ENCODE data around the gene NAV2. TPM values are rescaled to one million over a fixed set of nuclear protein-coding genes. Genes with fewer than 3 reads are reported as not detected.
"Not testable (repeated sequence)": the region's sequence is repeated elsewhere in the genome, so short reads cannot be mapped to it uniquely, and the experiment has no call there.

Gene NAV2
- total RNA-seq, 1 experiment from 2014 or later, result 8.8 TPM

DNA sequence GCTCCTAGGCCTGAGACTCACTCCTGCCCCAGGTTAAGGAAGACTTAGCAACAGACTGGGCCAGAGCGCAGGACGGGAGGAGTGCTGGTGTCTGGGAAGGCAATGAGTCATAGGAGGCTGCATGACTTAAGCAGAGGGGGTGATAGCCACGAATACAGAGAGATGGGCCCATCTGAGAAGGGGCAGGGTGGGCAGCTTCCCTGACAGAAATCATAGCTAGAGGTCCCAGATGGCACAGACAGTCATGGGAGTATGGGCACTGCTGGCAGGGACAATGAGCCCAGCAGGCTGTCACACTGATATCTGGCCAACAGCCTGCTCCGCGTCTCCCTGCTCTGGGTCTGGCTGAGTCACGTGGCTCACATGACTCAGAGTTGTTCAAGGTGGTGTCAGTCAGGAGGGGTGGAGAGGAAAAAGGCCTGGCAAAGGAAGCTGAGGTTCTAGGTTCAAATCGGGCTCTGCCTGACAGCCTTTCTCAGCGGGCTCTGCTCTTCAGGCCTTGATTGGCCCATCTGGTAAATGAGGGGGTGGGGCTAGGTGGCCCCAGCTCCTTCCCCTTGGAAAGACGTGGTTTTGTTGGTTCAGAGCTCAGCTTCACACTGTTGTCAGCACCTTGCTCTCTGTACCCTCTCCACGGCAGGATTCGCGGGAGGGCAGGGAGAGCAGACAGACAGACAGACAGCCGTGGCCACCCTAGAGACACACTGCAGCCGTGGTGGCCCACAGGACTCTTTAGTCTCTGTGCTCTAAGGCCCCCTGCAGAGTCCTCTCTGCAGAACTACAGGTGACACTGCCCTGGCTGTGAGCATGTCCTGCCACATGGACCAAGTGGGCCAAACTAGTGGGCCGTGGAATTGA lies 399.9 kb downstream of the NAV2 start:
- peak; percentile 96 for DNase-seq (ENCODE audit: low spot score)

DNA sequence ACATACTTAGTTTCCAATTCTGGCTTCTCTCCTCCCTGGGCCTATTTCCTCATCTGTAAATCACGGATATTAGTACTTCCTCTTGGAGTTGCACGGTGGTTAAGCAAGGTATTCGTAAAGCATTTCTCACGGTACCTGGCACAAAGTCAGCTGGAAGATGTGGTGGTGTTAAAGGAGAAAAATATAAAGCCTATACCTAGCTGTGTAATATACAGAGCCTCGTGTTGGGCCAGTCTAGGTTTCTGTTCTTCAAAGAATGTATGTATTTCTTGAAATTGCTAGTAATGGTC lies 400.5 kb downstream of the NAV2 start:
- no peak for DNase-seq (ENCODE audit: low spot score)

- no peak for DNase-seq (ENCODE audit: low spot score)
Observed at GRCh38 chr11:20114588-20114987, 402.0 kb downstream of the NAV2 start.

DNA sequence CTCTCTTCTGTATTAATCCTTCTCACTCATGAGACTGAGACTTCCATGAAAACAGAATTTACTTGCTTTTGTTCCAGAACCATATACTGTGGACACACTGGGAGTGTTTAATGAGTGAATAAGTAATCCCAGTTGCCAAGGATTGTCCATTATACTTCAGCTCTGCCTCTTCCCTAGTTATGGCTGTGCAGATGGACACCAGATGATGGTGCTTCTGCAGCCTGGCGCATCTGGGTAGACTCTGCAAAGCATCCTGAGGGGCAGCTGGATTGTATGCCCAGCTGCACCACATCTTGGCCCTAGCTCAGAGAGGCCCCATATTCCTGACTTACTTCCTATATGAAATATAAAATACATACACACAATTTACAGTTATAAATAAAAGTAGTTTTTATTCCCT lies 404.2 kb downstream of the NAV2 start:
- no peak for DNase-seq (ENCODE audit: low spot score)

DNA sequence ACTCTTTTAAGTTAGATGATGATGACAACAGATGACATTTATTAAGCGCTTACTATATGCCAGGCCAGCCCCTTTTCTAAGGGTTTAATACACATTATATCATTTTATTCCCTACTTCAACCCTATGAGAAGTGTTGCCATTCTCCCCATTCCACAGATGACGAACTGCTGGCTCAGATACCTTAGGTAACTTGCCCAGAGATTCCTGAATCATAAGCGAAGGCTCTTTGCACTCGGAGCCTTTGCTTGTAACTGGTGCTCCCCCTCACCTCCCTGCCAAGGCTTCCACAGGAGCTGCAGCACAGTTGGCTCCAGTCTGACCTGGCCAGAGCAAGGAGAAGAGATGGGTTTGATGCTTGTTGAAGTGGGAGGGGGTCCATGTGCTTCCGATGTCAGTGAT lies 404.7 kb downstream of the NAV2 start:
- no peak for DNase-seq (ENCODE audit: low spot score)

DNA sequence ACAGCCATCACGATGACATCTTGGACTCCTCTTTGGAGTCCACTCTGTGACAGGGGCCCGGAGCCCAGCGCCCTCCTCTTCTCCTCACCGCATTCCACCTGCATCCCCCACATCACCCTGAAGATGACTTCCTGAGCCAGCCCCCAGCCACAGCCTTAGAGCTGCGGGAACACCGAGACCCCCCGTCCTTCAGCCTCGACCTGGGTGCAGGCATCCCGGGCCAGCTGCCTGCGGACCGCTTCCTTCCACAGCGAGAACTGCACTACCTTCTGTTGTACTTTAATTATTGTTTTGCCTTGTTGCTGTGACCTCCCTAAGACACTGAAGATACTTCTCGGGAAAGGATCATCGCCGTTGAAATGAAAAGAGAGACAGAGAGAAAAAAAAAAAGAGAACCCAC lies 405.6 kb downstream of the NAV2 start:
- DNase-seq (ENCODE audit: low spot score), result no peak

- no peak for DNase-seq (ENCODE audit: low spot score)
Observed at GRCh38 chr11:20119315-20119714, 406.7 kb downstream of the NAV2 start.

GRCh38 chr11:20120134-20120925 lies 407.7 kb downstream of the NAV2 start:
- DNase-seq (ENCODE audit: low spot score), result no peak

DNA sequence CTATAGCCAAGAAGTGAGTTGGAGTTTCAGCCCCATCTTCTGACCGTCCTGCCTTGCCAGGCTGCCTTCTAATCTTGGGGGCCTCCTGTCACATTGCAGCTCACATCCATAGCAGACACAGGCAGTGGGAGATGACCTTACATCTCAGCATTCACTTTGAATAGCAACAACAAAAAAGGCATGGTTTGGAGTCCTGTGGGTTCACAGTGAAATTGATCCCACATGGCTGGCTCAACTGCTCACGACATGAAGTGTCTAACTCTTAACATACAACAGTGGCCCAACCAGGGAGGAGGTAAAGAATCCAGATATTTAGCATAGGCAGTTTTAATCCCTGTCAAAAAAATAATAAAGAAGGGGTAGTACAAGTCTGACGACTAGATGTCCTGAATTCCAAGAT lies 409.5 kb downstream of the NAV2 start:
- no peak for DNase-seq (ENCODE audit: low spot score)

GRCh38 chr11:20125927-20126326 lies 413.3 kb downstream of the NAV2 start:
- DNase-seq (ENCODE audit: low spot score), result peak; percentile 84

DNA sequence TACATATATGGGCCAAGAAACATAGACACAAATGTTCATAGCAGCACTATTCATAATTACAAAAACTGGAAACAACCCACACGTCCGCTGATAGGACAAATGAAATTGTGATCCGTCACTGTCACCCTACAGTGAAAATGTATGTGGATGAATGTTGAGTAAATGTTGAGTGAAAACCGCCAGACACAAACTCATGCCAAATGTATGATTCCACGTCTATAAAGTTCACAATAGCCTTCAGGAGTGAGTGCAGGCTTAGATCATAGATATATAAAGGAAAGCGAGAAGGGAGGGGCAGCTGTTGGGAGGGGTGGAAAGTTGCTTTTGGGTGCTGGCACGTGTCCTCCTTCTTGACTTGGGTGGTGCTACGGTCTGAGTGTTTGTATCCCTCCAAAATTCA lies 414.1 kb downstream of the NAV2 start:
- no peak for DNase-seq (ENCODE audit: low spot score)

GRCh38 chr11:20127671-20128527 lies 415.3 kb downstream of the NAV2 start:
- DNase-seq (ENCODE audit: low spot score), result peak; percentile 65

DNA sequence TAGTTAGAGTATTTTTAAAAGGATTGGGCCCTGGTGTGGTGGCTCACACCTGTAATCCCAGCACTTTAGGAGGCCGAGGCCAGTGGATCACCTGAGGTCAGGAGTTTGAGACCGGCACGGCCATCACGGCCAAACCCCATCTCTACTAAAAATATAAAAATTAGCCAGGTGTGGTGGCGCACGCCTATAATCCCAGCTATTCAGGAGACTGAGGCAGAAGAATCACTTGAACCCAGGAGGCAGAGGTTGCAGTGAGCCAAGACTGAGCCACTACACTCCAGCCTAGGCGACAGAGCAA lies 415.8 kb downstream of the NAV2 start:
- not testable (repeated sequence) for DNase-seq (ENCODE audit: low spot score)

DNA sequence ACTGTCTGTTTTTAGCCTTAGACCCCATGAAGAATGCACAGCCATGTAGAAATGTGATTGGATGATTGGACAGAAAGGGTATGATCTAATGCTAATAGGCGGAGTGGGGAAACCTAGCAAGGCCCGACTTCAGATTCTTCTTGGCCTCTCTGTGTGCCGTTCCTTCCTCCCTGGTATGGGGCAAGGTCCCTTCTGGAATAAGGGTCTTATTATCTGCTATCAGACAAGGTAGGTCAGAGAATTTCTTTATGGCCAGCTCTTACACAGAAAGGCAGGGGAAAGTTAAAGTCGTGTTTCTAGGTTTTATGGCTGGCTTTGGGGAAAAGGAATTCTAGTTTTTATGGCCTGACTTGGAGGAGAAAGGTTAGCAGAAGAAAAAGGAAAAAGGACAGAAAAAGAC lies 417.0 kb downstream of the NAV2 start:
- no peak for DNase-seq (ENCODE audit: low spot score)

- peak; percentile 38 for DNase-seq (ENCODE audit: low spot score)
Observed at GRCh38 chr11:20131788-20132666, 419.4 kb downstream of the NAV2 start.

- no peak for DNase-seq (ENCODE audit: low spot score)
Observed at GRCh38 chr11:20132667-20133039, 420.0 kb downstream of the NAV2 start.

- no peak for DNase-seq (ENCODE audit: low spot score)
Observed at GRCh38 chr11:20134991-20135736, 422.5 kb downstream of the NAV2 start.

DNA sequence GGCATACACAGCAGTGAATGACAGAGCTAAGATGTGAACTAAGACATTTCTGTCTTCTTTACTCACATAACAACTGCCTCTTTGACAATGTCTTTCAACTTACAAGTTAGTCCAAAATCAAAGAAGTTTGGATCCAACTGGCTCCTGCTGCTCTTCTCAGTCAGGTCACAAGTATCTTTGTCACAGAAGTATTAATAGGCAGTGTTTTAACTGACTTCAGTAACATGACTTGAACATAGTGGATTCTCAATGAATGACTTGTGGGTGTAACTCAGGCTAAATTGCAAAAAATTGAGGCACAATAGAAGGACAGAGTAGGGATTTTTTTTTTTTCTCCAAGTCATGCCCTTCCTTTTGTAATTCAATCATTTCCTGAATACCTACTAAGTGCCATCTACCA lies 425.0 kb downstream of the NAV2 start:
- DNase-seq (ENCODE audit: low spot score), result no peak

GRCh38 chr11:20138707-20139106 lies 426.1 kb downstream of the NAV2 start:
- no peak for DNase-seq (ENCODE audit: low spot score)

- DNase-seq (ENCODE audit: low spot score), result peak; percentile 16
Observed at GRCh38 chr11:20154381-20154780, 441.7 kb downstream of the NAV2 start.

Measured in A172 (cell line).